ENCODE results near the gene SURF6.
A peak's percentile ranks its signal among the peaks of the same experiment; 100 is the strongest.

The SURF6 gene

GRCh38 chr9:133359399-133360175 lies 23.6 kb upstream of the SURF6 start:
- H3K4me3 ChIP-seq (replicated peaks; ENCODE audit: low read depth, low read length): no peak overlapping the region
- DNase-seq (ENCODE audit: extremely low read depth, low read depth): no peak
- TF ChIP-seq CTCF (IDR thresholded peaks at IDR 0.05; ENCODE audit: low read depth, low read length, missing control alignments): peak; percentile 37

GRCh38 chr9:133357656-133358055 lies 21.7 kb upstream of the SURF6 start:
- H3K4me3 ChIP-seq (replicated peaks; ENCODE audit: low read depth, low read length): peak overlapping the region; percentile 88
- DNase-seq (ENCODE audit: extremely low read depth, low read depth): no peak
- no peak for TF ChIP-seq CTCF (IDR thresholded peaks at IDR 0.05; ENCODE audit: low read depth, low read length, missing control alignments)

GRCh38 chr9:133356391-133357091 lies 20.6 kb upstream of the SURF6 start, which contains the start of the genes SURF1 and SURF2:
Gene SURF1, minus strand, starts transcription at chr9:133356487. Its CDS starts 34 bp downstream, at chr9:133356453.
Gene SURF2, plus strand, starts transcription at chr9:133356550. Its CDS starts 43 bp downstream, at chr9:133356593.
- H3K4me3 ChIP-seq (replicated peaks; ENCODE audit: low read depth, low read length): peak within 1 kb of the TSS; percentile 88
- no peak for DNase-seq (ENCODE audit: extremely low read depth, low read depth)
- no peak for TF ChIP-seq CTCF (IDR thresholded peaks at IDR 0.05; ENCODE audit: low read depth, low read length, missing control alignments)

- no peak for DNase-seq (ENCODE audit: extremely low read depth, low read depth)
- peak overlapping the region; percentile 88 for H3K4me3 ChIP-seq (replicated peaks; ENCODE audit: low read depth, low read length)
- TF ChIP-seq CTCF (IDR thresholded peaks at IDR 0.05; ENCODE audit: low read depth, low read length, missing control alignments): no peak
Observed at GRCh38 chr9:133355881-133356357, 19.9 kb upstream of the SURF6 start.

- DNase-seq (ENCODE audit: extremely low read depth, low read depth): no peak
- no peak for TF ChIP-seq CTCF (IDR thresholded peaks at IDR 0.05; ENCODE audit: low read depth, low read length, missing control alignments)
- H3K4me3 ChIP-seq (replicated peaks; ENCODE audit: low read depth, low read length): peak overlapping the region; percentile 88
Observed at GRCh38 chr9:133354766-133355165, 18.8 kb upstream of the SURF6 start.

- TF ChIP-seq CTCF (IDR thresholded peaks at IDR 0.05; ENCODE audit: low read depth, low read length, missing control alignments): no peak
- DNase-seq (ENCODE audit: extremely low read depth, low read depth): no peak
Observed at GRCh38 chr9:133353548-133353947, 17.6 kb upstream of the SURF6 start.

More at GRCh38 chr9:133353548-133353947, 17.6 kb upstream of the SURF6 start:
- H3K4me3 ChIP-seq (replicated peaks; ENCODE audit: low read depth, low read length): no peak overlapping the region
